Measurements from ENCODE around the gene MRPS27.

Gene MRPS27

DNA sequence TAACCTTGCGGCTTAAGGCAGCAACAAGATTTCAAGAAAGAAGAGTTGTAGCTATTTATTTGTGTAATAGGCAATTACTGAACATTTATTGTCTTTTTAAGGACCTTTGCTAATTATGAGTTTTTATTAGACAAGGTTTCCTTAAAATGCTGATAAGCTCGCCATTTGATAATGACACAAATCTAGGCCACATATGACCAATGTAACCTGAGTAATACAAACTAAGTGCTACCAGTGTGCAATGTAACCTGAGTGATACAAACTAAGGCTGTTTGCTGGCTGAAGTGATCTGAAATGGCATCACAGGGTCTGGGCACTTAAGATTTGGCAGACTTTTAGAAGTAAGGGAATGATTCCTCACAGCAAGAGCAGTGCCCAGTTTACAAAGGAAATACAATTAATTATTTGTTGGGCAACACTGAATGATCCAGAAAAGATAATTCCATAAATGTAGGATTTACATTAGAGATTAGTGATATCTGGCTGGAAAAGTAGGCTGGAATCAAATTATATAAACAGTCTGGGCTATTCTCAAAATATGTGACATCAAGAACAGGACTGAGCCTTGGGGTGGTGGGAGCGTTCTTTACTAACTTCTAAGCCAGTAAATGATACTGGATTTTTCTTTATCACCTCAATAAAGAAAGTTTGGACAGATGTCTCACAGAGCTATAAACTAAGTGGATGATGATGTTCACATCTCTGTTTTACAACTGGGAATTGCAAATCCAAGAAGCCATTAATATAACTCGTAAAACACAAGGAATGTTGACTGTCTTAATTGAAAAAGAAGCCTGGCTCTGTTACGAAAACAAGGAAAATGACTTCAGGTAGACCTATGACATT lies 54.8 kb downstream of the MRPS27 start:
- DNase-seq (ENCODE audit: low read depth in 2 of 2, low spot score in 1 of 2) = no peak

DNA sequence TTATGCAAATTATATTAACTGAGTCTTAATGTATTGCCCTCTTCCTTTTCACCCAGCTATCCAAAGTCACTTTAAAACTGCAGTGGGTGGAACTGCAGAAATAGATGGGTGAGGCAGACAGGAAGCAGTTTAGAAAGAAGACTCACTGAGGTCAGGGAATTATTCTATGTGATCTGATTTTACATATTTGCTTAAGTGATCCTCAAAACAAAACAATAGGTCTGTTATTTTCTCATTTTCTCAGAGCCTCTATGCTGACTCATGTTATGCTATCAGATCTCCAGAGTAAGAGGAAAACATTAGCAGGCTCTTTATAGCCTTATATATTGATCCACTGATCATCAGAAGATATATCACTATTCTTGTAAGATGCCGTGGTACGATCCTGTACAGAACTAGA lies 63.5 kb downstream of the MRPS27 start:
- DNase-seq (ENCODE audit: low read depth in 2 of 2, low spot score in 1 of 2) = no peak

DNA sequence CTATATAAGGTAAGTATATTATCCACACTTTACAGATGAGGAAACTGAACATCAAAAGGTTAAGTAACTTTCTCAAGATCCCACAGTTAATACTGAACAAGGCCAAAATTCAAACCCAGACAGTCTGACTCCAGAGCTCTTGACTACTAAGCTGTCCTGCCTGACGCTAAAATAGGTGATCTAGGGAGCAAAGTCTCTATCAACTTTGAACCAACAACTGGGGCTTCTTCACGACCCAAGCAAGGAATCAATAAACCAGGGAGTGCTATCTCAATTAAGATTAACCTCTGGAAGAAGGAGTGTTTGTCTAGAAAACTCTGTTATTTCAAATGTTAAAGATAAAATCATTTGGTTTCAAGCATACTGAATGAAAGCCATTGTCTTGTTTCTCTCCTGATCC lies 64.4 kb downstream of the MRPS27 start:
- no peak for DNase-seq (ENCODE audit: low read depth in 2 of 2, low spot score in 1 of 2)

DNA sequence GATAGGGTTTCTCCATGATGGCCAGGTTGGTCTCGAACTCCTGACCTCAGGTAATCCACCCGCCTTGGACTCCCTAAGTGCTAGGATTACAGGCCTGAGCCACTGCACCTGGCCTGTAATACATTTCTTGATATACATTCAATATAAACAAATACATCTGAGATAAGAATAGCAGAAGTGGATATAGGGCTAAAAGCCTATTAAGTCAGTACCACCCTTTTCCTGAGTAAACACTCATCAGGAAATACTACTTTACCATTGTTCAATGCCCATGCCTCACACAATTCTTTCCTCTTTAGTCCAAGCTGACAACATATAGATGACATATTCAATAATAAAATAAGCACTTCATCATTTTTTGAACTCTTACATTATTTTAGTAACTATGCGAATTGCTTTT lies 64.8 kb downstream of the MRPS27 start:
- DNase-seq (ENCODE audit: low read depth in 2 of 2, low spot score in 1 of 2) = no peak

DNA sequence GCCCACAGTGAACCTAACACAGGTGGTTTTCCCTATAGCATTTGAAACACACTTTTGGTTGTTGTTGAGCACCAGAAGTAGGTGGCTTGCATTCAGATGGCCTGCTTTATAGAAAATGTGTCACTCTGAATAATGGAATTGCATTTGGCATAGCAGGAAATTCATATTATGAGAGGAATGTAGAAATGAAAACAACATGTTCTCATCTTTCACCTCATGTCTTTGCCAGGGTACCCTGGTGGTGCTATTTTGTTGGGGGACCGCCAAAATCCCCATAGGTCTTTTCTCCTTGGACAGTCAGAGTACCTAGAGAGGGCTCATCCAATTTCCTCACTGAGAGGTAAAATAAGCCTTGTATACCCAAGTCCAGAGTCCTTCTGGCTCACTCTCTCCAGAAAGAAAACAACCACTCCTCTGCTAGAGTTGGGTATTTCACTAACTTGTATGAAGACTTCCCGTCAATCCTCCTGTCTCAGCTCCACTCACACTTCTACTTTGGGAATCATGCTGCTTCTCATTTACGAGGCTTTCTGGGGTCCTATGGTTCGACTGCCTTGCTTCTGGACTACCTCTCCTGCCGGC lies 67.4 kb downstream of the MRPS27 start:
- DNase-seq (ENCODE audit: low read depth in 2 of 2, low spot score in 1 of 2) = no peak

DNA sequence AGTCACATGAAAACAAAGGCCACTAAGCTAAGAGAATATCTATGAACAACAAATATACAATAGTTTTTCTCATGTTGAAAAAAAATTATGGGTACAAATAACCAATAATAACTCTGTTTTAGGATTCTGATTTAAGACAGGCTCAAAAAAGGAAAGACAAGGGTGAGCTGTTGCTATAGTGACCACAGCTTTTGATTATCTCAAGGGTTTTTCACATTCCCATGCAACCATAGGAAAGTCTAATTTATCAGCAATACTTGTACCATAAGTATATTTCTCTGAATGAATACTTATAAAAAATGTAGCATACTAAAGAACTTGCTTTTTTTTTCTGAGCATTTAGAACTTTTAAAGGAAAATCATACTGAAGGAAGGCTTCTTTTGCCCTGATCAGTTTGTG lies 68.0 kb downstream of the MRPS27 start:
- no peak for DNase-seq (ENCODE audit: low read depth in 2 of 2, low spot score in 1 of 2)

DNA sequence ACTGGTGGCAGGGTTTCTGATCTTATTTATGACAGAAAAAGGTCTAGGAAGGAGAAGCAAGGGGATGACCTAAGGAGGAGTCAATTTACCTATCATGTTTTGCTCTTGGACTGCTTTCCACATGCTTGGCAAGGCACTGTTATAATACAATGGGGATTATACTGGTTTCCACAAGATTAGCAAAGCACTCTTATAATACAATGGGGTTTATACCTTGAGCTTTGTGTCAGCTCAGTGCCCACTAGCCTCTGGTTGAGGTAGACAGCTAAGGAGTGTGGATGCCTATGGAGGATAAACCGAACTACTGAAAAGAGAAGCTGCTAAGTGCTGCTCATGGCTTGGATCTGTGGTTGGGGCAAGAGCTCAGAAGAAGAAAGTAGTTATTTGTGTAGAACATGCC lies 68.7 kb downstream of the MRPS27 start:
- DNase-seq (ENCODE audit: low read depth in 2 of 2, low spot score in 1 of 2) = no peak

DNA sequence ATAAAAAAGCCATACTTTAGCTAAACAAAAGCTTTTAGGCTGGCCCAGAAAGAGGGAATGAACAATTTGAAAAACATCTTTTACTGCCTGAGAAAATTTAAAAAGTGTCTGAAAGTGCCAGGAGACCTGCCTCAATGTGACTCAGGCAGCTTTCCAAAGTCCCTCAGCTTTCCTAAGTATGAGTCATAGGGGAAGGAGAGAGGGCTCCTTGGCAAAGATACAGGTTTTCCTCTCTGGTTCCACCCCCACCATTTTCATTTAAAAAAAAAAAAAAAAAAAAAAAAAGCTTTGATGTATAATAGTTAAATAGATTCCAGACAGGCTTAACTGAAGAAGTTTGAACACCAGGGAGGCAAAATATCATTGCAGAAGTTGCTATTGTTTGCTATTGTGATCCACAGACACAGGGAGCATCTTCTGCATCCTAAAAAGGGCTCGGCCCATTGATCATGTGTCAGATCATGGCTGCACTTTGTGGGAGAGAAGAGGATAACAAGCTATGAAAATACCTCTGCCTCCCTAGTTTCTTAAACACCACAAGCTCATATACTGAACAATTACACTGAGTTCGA lies 71.5 kb downstream of the MRPS27 start:
- DNase-seq (ENCODE audit: low read depth in 2 of 2, low spot score in 1 of 2) = no peak

DNA sequence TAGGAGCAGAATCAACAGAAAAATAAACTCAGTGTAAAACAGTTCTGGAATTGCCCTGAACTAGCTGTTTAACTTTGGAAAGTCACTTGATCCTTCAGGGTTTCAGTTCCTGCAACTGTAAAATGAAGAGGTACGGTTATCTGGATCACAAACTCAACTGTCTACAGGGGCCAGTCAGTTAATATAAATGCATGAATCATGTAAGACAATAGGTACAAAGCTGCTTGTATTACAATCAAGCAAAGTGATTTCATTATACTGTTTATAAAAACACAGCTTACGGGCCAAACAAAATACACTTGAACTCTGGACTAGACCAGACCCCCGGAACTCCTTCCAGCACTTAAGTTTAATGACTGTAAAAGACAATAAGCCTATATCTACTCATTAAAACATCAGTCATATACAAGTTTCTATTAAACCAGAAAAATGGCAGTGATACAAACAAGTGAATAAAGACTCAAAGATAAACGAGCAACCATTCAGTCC lies 73.0 kb downstream of the MRPS27 start:
- DNase-seq (ENCODE audit: low read depth in 2 of 2, low spot score in 1 of 2) = no peak

DNA sequence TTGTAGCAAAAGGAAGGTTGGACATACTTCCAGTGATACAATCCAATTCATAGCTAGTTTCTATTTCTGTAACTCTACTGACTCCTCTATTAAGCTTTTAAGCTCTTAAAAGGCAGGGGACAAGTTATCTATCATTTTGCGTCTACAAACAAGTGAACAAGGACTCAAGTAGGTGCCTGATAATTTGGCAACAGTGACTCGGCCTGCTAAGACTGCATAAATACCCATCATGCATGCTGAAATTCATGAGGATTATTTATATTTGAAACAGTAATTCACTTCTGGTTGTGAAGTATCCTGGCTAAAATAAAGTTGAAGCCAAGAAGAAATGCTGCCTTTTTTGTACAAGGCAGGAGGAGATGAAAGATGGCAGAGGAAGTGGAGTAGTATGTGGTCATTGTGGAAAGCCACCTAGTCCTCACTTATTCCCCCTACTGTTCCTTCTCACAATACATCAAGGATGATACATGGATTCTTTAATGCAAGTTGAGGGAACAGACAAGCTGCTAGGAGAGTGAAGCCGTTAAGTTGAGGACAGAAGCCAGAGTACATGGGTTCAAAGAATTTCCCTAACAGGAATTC lies 74.0 kb downstream of the MRPS27 start:
- DNase-seq (ENCODE audit: low read depth in 2 of 2, low spot score in 1 of 2) = no peak

DNA sequence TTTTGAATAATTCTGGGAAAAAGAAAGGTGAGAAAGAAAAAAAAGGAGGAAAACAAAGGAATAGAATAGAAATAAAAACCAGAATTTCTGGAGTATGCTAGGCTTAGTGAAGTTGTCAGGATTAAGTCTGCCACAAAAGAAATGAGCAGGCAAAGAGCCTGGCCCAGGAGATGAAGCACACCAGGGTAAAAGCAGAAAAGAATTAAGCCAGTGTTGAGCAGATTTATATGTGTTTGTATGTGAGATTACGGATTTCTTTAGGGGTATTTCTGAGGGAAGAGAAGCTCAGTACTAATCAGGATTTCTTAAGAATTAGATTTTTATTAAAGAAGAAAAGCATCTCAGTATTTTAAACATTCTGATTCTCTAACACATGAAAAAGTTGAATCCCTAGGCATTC lies 74.5 kb downstream of the MRPS27 start:
- DNase-seq (ENCODE audit: low read depth in 2 of 2, low spot score in 1 of 2) = no peak

DNA sequence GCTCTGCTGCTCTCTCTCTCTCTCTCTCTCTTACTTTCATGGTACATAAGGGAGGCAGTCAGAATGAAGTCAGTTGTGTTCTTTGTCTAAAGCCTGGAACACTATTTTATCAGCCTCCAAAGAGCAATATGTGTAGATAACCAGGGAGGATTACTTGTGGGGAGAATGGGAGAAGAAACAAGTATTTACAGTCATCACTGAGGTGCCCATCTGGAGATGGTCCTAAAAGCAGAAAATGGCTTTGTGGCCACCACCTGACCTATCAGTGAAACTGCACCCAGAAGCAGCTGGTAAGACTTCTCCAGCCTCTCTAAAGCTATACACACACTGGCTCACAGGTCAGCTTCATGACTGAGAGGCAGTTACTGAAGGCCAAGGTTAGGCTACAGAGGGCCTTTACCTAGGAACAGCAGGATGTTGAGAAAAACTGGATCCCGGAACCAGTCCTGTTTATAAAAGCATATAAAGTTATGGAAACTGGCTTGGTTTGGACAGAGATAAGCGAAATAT lies 75.1 kb downstream of the MRPS27 start:
- no peak for DNase-seq (ENCODE audit: low read depth in 2 of 2, low spot score in 1 of 2)

DNA sequence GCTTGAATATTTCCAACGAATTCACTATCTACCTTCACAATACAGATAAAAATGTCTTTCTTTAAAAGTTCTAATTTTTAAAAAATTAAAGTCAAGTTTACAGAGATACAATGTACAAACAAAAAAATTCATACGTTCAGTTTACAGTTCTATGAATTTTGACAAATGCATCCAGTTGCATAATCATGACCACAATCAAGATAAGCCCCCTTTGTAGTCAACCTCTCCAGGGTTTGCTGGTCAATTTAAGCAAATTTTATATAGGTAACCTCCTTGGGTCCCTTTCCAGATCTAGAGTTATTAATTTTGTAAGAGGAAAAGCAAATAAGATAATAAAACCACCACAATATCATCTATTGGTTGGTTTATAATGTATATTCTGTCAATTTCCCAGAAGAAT lies 76.3 kb downstream of the MRPS27 start:
- DNase-seq (ENCODE audit: low read depth in 2 of 2, low spot score in 1 of 2) = no peak

DNA sequence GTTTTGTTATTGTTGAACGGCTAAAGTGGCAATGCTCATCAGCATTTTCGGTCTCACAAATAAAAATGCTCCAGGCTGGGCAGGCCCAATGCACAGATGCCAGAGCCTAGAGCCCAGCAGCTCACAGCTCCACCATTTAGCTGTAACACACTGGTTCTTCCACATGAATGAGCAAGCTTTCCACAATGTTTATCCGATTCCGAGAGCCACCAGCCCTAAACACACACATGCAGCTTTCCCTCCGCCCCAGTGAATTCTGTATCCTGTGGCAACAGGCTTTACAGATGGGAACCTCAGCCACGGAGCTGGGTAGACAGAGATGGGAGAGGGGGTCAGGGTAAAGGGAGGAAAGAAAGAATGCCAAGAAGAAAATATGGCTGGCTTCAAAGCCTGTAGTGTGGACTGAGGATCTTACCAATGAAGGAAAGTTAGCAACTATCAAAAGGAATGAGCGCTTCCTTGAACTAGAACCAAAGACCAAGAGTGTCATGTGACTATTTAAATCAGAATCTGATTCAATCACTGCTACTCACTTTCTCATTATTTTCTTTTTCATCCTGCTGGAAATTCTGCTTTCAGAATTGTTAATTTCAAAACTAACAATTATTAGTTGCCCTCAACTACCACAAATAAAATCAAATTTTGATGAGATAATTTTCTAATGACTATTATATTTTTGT lies 77.1 kb downstream of the MRPS27 start:
- DNase-seq (ENCODE audit: low read depth in 2 of 2, low spot score in 1 of 2) = no peak

DNA sequence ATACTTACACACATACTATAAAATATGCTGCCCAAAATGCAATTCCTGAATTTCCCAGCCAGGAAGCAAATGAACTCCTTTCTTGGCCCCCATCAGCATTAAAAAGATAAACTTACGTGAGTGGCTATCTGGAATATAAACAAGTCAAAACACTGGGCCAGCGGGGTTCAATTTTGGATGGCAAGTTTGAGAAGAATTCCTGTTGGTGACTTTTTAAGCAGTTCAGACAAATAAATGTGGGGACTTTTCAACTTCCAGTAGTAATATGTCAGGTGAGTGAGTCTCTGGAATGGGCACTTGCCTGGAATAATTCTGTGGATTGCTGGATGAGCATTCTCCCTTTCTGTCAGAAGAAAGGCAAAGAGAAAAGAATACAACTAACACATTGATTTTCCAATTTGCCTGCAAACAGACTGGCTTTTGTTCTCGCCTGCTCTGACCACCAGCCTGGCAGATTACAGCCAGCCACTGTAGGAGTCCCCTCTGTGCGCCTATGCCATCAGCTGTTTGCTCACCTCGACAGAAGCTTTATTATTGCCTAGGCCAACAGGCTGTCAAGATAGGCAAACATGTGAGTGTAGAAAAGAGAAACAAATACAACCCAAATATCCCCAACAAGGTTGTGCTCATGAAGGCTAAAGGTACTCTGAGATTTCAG lies 78.6 kb downstream of the MRPS27 start:
- no peak for DNase-seq (ENCODE audit: low read depth in 2 of 2, low spot score in 1 of 2)

DNA sequence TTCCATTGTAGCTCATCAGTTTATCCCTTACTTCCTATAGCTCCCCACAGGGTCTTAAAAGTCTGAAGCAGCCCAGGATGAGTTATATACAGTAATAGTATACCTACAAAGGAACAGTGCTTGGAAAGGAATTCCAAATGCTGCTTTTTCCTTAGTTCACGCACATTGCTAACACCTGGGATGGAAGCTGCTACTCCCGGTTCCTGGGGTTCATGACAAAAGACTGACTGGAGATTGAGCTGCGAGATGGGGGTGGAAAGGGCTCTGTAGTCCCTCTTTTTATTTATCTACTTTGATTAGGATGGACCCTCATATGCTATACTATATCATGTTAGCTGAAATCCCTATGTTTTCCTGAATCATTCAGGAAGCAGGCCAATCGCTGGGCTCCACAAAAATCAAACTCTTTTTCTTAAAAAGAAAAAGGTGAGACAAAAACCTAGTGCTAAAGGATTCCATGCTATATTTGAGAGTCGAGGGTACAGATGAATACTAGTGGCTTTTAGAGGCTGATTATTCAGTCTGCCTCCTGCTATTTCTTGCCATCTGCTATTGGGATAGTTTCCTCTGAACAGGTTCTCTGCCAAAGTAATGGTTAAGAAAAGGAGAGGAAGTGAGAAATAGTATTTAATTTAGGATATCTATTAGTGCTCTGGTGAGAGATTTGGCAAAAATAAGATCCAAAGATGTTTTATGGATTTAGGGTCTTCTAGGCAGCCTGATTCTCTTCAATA lies 81.2 kb downstream of the MRPS27 start:
- DNase-seq (ENCODE audit: low read depth in 2 of 2, low spot score in 1 of 2) = no peak

DNA sequence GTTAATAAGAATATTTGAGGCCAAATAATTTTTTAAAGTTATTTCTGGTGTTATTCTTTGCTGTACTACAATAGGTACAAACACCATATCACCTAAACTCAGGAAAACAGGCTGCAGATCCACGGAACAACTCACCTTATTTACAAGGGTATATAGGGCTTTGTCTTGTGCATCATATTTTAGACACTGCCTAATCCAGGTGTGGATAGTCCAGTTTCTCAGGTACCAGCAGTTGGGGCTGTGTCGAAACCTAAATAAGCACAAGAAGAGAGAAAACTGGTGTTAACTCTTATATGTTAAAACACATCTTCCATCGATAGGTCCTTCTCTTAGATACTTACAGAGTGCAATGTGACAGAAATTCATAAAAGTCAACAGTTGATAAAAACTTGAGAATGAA lies 82.2 kb downstream of the MRPS27 start:
- DNase-seq (ENCODE audit: low read depth in 2 of 2, low spot score in 1 of 2) = no peak

DNA sequence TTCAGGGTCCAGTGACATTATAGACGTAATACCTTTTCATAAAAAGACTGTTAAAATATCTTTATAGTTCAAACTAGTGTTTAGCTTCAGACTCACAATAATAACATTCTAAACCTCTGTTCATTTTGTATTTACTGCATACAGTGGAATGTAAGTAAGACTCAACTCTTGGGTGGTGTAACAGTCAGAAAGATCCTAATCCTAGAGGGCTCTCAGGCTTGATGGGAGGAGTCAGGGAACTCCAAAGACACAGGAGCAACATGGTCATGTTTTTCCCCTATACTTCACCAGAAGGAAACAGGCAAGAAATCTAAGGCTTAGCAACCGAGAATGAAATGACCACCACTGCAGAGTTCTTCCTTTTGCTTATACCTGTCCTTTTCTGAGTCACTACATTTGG lies 82.6 kb downstream of the MRPS27 start:
- DNase-seq (ENCODE audit: low read depth in 2 of 2, low spot score in 1 of 2) = no peak

DNA sequence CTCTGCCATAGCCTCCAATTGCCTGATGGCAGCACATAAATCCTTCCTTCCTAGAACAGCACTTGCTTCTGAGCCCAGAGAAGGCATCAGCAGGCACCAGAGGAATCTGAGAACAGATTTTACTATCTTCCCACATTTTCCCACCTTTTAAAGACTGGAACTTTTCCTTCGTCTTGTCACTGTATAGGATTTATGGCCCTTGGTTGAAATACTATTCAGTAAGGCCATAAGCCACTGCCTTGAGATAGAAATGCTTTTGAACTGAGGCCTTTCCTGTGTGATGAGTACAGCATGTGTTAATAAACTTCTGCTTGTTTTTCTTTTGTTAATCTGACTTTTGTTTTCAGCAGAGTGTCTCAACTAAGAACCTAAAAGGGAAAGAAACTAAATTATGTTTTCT lies 84.3 kb downstream of the MRPS27 start:
- DNase-seq (ENCODE audit: low read depth in 2 of 2, low spot score in 1 of 2) = no peak

DNA sequence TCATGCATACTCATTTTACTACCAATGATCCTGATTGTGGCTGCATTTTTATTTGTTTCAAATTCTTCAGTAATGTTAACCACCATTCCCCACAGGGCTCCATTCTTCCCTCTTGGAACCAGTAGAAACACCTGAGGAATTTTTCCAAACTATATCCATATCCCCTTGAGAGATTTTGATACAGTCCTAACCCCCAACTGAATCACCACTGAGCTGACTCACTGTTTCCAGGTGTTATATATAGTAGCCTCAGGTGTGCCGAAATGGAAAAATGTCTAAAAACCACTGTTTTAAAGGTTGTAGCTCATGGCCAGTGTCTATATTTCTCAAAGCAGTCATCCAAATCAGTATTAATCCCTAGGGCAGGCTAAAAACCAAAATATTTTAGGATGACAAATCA lies 85.2 kb downstream of the MRPS27 start:
- DNase-seq (ENCODE audit: low read depth in 2 of 2, low spot score in 1 of 2) = no peak
